ENCODE data around the gene FBXO47. TPM values are rescaled to one million over a fixed set of nuclear protein-coding genes. Genes with fewer than 3 reads are reported as not detected.

The FBXO47 gene
- total and polyA plus RNA-seq, 2 donors (not counting 3 experiments of a cell fraction or from before 2014, with no cell fraction given) = not detected

DNA sequence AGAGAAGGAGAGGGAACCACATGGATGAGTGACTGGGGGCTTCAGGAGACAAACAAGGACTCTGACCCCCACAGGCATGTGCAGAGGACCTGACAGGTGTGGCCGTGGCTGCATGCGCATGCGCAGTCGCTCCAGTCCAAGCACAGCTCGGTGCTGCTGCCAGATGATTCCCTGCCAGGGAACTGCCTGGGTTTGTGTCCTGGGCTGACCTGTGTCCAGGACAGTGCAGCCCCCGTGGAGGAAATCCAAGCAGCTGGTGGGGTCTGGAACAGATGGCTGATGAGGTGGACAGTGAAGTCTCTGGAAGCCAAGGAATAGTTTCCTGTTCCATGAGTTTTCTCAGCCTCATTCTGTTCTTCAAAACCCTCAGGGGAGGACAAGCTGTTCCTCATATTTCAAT is 70.0 kb downstream of the FBXO47 start:
- no peak for TF ChIP-seq POLR2AphosphoS5 (IDR thresholded peaks at IDR 0.05; ENCODE audit: insufficient read depth, low read depth, low read length)

DNA sequence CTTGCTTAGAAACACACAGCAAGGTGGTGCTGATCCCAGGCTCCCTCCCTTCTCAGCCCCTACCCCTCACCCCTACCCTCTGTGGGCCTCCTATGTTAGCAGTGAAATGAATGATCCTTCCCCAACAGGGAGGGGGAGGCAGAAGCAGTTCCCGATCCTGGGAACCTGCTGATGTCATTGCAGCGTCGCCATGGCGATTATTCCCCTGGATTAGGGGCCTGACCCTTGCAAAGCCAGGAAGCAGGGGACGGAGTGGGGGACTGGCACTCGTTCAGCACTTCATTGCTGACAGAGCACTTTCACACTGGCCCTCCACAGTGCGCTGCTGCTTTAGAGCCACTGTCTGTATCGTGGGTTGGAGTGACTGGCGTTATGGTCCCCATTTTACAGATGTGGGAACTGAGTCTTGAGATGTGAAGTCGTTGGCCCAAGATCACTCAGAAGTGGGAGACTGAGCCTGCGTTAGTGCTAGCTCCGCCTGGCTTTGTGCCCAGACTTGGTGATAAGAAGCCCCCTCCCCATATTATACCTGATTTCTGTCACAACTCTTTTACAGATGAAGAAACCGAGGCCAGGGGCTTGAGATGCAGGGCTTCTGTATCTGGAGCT is 70.8 kb downstream of the FBXO47 start:
- H3K9me1 ChIP-seq (replicated peaks; ENCODE audit: control insufficient read depth, extremely low read depth, insufficient read depth, low read length) = no peaks in the 10 kb centered on the region
- FAIRE-seq = peak; percentile 42
- DNase-seq (ENCODE audit: low read depth, low spot score) = peak; percentile 42
- H3K27ac ChIP-seq (ENCODE audit: insufficient read depth, low read depth, low read length) = peak overlapping the region; percentile 13
- no TSS peak for BruUV-seq (replicated peaks)
- TF ChIP-seq JUN (IDR thresholded peaks at IDR 0.05; ENCODE audit: borderline replicate concordance, insufficient read depth, insufficient read length, low read depth) (no peak), POLR2A (IDR thresholded peaks at IDR 0.05; ENCODE audit: low read depth, low read length) (no peak)
- TF ChIP-seq, protein P1, sequence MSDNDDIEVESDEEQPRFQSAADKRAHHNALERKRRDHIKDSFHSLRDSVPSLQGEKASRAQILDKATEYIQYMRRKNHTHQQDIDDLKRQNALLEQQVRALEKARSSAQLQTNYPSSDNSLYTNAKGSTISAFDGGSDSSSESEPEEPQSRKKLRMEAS (IDR thresholded peaks at IDR 0.05; ENCODE audit: insufficient read depth, insufficient read length) = no peak
- intact Hi-C loops (cut with micrococcal nuclease) (loop anchor here (2.0 kb wide), 1 partner anchor 16 kb away; no protein-coding TSS in a partner anchor), dilution Hi-C loops (cut with MboI; ENCODE audit: extremely low pct_ligation_motif_present, low sequenced_read_pairs) (no loop called here)
- H3K4me1 ChIP-seq (ENCODE audit: control insufficient read depth, extremely low read depth, insufficient read depth, low read length) = peaks cover 66% of the 10 kb centered on the region
- no peaks in the 10 kb centered on the region for H3K27me3 ChIP-seq (ENCODE audit: control insufficient read depth in 2 of 2, insufficient read depth in 2 of 2, low read length in 2 of 2)
- peaks cover 9% of the 10 kb centered on the region for H3K79me2 ChIP-seq (ENCODE audit: control insufficient read depth, insufficient read depth, low read length)
- H3K9ac ChIP-seq (replicated peaks; ENCODE audit: extremely low read depth, insufficient read depth, low read length) = no peak overlapping the region
- peaks cover 2 to 17% of the 10 kb centered on the region in 2 experiments for H3K36me3 ChIP-seq (ENCODE audit: control insufficient read depth in 2 of 2, extremely low read depth in 1 of 2, insufficient read depth in 2 of 2, low read length in 2 of 2)
- H4K20me1 ChIP-seq (replicated peaks; ENCODE audit: control insufficient read depth, extremely low read depth, insufficient read depth, low read length) = no peaks in the 10 kb centered on the region
- ChIA-PET CTCF (interaction anchor here (1.7 to 4.1 kb wide), 5 partner anchors 15 to 87 kb away, joined by 3 to 18 read pairs (median 11); partner anchors contain the start of genes LASP1 and LASP1NB), POLR2A (interaction anchor here (1.4 kb wide), 1 partner anchor 27 kb away, joined by 8 read pairs; the partner anchor contains the start of gene LASP1)
- no peak overlapping the region for H3K4me2 ChIP-seq (ENCODE audit: insufficient read depth, low read length)
- no peak overlapping the region for H2AFZ ChIP-seq (ENCODE audit: low read depth, low read length)
- H3K4me3 ChIP-seq (replicated peaks in 1 of 3; ENCODE audit: insufficient read depth in 1 of 3, low read depth in 1 of 3, low read length in 3 of 3) = no peak overlapping the region
- no peaks in the 10 kb centered on the region for H3K9me3 ChIP-seq (replicated peaks; ENCODE audit: control insufficient read depth, insufficient read depth, low read length)

More for the DNA sequence above, 70.0 kb downstream of the FBXO47 start:
- CTCF ChIA-PET = interaction anchor here (1.1 to 4.1 kb wide), 8 partner anchors 11 to 278 kb away, joined by 3 to 18 read pairs (median 8); partner anchors contain the start of genes LASP1 and LASP1NB
- H3K27ac ChIP-seq (ENCODE audit: insufficient read depth, low read depth, low read length) = no peak overlapping the region
- intact Hi-C loops (cut with micrococcal nuclease) = loop anchor here (1.0 to 2.0 kb wide), 2 partner anchors 16 to 26 kb away; no protein-coding TSS in a partner anchor
- dilution Hi-C loops (cut with MboI; ENCODE audit: extremely low pct_ligation_motif_present, low sequenced_read_pairs) = no loop called here
- H4K20me1 ChIP-seq (replicated peaks; ENCODE audit: control insufficient read depth, extremely low read depth, insufficient read depth, low read length) = no peaks in the 10 kb centered on the region
- H3K9me1 ChIP-seq (replicated peaks; ENCODE audit: control insufficient read depth, extremely low read depth, insufficient read depth, low read length) = no peaks in the 10 kb centered on the region
- no peak overlapping the region for H3K9ac ChIP-seq (replicated peaks; ENCODE audit: extremely low read depth, insufficient read depth, low read length)
- FAIRE-seq = peak; percentile 85
- peaks cover under 1 to 16% of the 10 kb centered on the region in 2 experiments for H3K36me3 ChIP-seq (ENCODE audit: control insufficient read depth in 2 of 2, extremely low read depth in 1 of 2, insufficient read depth in 2 of 2, low read length in 2 of 2)
- no peak overlapping the region for H2AFZ ChIP-seq (ENCODE audit: low read depth, low read length)
- H3K79me2 ChIP-seq (ENCODE audit: control insufficient read depth, insufficient read depth, low read length) = peaks cover 11% of the 10 kb centered on the region
- H3K27me3 ChIP-seq (ENCODE audit: control insufficient read depth in 2 of 2, insufficient read depth in 2 of 2, low read length in 2 of 2) = no peaks in the 10 kb centered on the region
- peaks cover 68% of the 10 kb centered on the region for H3K4me1 ChIP-seq (ENCODE audit: control insufficient read depth, extremely low read depth, insufficient read depth, low read length)
- no peak for DNase-seq (ENCODE audit: low read depth, low spot score)
- no TSS peak for BruUV-seq (replicated peaks)
- H3K9me3 ChIP-seq (replicated peaks; ENCODE audit: control insufficient read depth, insufficient read depth, low read length) = no peaks in the 10 kb centered on the region
- H3K4me3 ChIP-seq (replicated peaks in 1 of 3; ENCODE audit: insufficient read depth in 1 of 3, low read depth in 1 of 3, low read length in 3 of 3) = no peak overlapping the region
- POLR2A ChIA-PET = interaction anchor here (0.6 to 1.4 kb wide), 3 partner anchors 28 to 466 kb away, joined by 3 to 8 read pairs (median 4); partner anchors contain the start of genes LASP1 and RPL19
- H3K4me2 ChIP-seq (ENCODE audit: insufficient read depth, low read length) = no peak overlapping the region

All from endothelial cell of umbilical vein (primary cell).